AG10803 (cell line): ENCODE results near the gene PRR29.
"Not testable (repeated sequence)": the region's sequence is repeated elsewhere in the genome, so short reads cannot be mapped to it uniquely, and the experiment has no call there.

Experiments used
- DNase-seq: peaks from one replicate; pipeline ENCODE4 v3.0.0; 2010; ENCODE audit warnings: low read depth
- H3K4me3 ChIP-seq: 2 replicates; pipeline ENCODE4 v1.5.1; 2011; ENCODE audit warnings: mild to moderate bottlenecking, low read length, control low read depth
- CTCF ChIP-seq: conservative IDR thresholded peaks from 2 replicates; pipeline ENCODE4 v1.5.1; 2011; ENCODE audit warnings: mild to moderate bottlenecking, low read length, control low read depth, inconsistent platforms

The PRR29 gene

GRCh38 chr17:64004903-64005733 lies 7.0 kb downstream of the PRR29 start:
- TF ChIP-seq CTCF = no peak
- H3K4me3 ChIP-seq = no peak overlapping the region
- DNase-seq = no peak

GRCh38 chr17:64005734-64006167 lies 7.6 kb downstream of the PRR29 start:
- no peak for DNase-seq
- H3K4me3 ChIP-seq = no peak overlapping the region

GRCh38 chr17:64006361-64007088 lies 8.4 kb downstream of the PRR29 start:
- no peak for TF ChIP-seq CTCF
- no peak for DNase-seq
- no peak overlapping the region for H3K4me3 ChIP-seq

More at GRCh38 chr17:64005734-64006167, 7.6 kb downstream of the PRR29 start:
- no peak for TF ChIP-seq CTCF

- not testable (repeated sequence) for DNase-seq, H3K4me3 ChIP-seq
Observed at GRCh38 chr17:64007089-64007837, 9.1 kb downstream of the PRR29 start.

- no peak for TF ChIP-seq CTCF
- no peak overlapping the region for H3K4me3 ChIP-seq
- no peak for DNase-seq
Observed at GRCh38 chr17:64007838-64008282, 9.7 kb downstream of the PRR29 start.

- DNase-seq = no peak
- no peak overlapping the region for H3K4me3 ChIP-seq
- no peak for TF ChIP-seq CTCF
Observed at GRCh38 chr17:64008346-64008745, 10.2 kb downstream of the PRR29 start.

- no peak for DNase-seq
- H3K4me3 ChIP-seq = no peak overlapping the region
- no peak for TF ChIP-seq CTCF
Observed at GRCh38 chr17:64008830-64009229, 10.7 kb downstream of the PRR29 start.
